COLO829 (cell line): ENCODE measurements around the gene ESRRB.

Source experiments
- DNase-seq: peaks from one replicate; pipeline ENCODE4 v3.0.0; 2012; ENCODE audit warnings: low spot score

Gene ESRRB

GRCh38 chr14:76407449-76408150, 31.7 kb downstream of the ESRRB start:
- DNase-seq = no peak

- DNase-seq = no peak
Measured at GRCh38 chr14:76408877-76409276, 32.9 kb downstream of the ESRRB start.

GRCh38 chr14:76412501-76412900, 36.6 kb downstream of the ESRRB start:
- DNase-seq = no peak

- no peak for DNase-seq
Measured at GRCh38 chr14:76413106-76413961, 37.4 kb downstream of the ESRRB start.

- DNase-seq = no peak
Measured at GRCh38 chr14:76413962-76414600, 38.1 kb downstream of the ESRRB start.

GRCh38 chr14:76419399-76419798, 43.5 kb downstream of the ESRRB start:
- DNase-seq = no peak

- no peak for DNase-seq
Measured at GRCh38 chr14:76420827-76421226, 44.9 kb downstream of the ESRRB start.

GRCh38 chr14:76421662-76422061, 45.7 kb downstream of the ESRRB start:
- no peak for DNase-seq

- no peak for DNase-seq
Measured at GRCh38 chr14:76422662-76423061, 46.7 kb downstream of the ESRRB start.

GRCh38 chr14:76423534-76423933, 47.6 kb downstream of the ESRRB start:
- DNase-seq = no peak

GRCh38 chr14:76424359-76424758, 48.4 kb downstream of the ESRRB start:
- DNase-seq = no peak

- DNase-seq = no peak
Measured at GRCh38 chr14:76426161-76426696, 50.3 kb downstream of the ESRRB start.

GRCh38 chr14:76428611-76429010, 52.7 kb downstream of the ESRRB start:
- no peak for DNase-seq

GRCh38 chr14:76430017-76430416, 54.1 kb downstream of the ESRRB start:
- DNase-seq = no peak

GRCh38 chr14:76430475-76430980, 54.6 kb downstream of the ESRRB start:
- DNase-seq = no peak

GRCh38 chr14:76431538-76431937, 55.6 kb downstream of the ESRRB start:
- DNase-seq = no peak

GRCh38 chr14:76432827-76433752, 57.2 kb downstream of the ESRRB start:
- no peak for DNase-seq

- DNase-seq = no peak
Measured at GRCh38 chr14:76434220-76434619, 58.3 kb downstream of the ESRRB start.

- DNase-seq = no peak
Measured at GRCh38 chr14:76439237-76439775, 63.4 kb downstream of the ESRRB start.

GRCh38 chr14:76446486-76446885, 70.5 kb downstream of the ESRRB start:
- DNase-seq = no peak

- DNase-seq = no peak
Measured at GRCh38 chr14:76446921-76447320, 71.0 kb downstream of the ESRRB start.
